Calu3 (cell line): ENCODE results near the gene INTS6L. TPM values are rescaled to one million over a fixed set of nuclear protein-coding genes. Genes with fewer than 3 reads are reported as not detected.

Experiments
- BruUV-seq: library from RNA; stranded (reverse); fragments of 400-500 nt; replicated peaks from 2 replicates; lab custom pipeline; 2021; lab: Mats Ljungman, UMichigan
- CTCF ChIA-PET: fragments of 300-600 bp; sonication (Branson Sonifier 250); formaldehyde crosslinking; loops from one replicate; lab custom pipeline; 2022; ENCODE audit warnings: antibody characterized with exemption; lab: Charles Lee
- DNase-seq: peaks from one replicate; pipeline ENCODE4 v3.0.0; 2022
- H3K27ac Mint-ChIP-seq: one replicate; pipeline ENCODE4 v1.8.0; 2022; ENCODE audit warnings: mixed read lengths; ENCODE audit not compliant: unreplicated experiment
- H3K27me3 Mint-ChIP-seq: one replicate; pipeline ENCODE4 v1.8.0; 2022; ENCODE audit warnings: mixed read lengths; ENCODE audit not compliant: unreplicated experiment
- H3K36me3 Mint-ChIP-seq: one replicate; pipeline ENCODE4 v1.8.0; 2022; ENCODE audit warnings: mild to moderate bottlenecking, moderate library complexity, mixed read lengths; ENCODE audit not compliant: insufficient read depth, unreplicated experiment
- H3K4me1 Mint-ChIP-seq: one replicate; pipeline ENCODE4 v1.8.0; 2022; ENCODE audit warnings: mild to moderate bottlenecking, low read depth, mixed read lengths; ENCODE audit not compliant: unreplicated experiment
- H3K4me3 Mint-ChIP-seq: one replicate; pipeline ENCODE4 v1.8.0; 2022; ENCODE audit warnings: mild to moderate bottlenecking, low read depth, moderate library complexity, mixed read lengths; ENCODE audit not compliant: unreplicated experiment
- H3K9me3 Mint-ChIP-seq: one replicate; pipeline ENCODE4 v1.8.0; 2022; ENCODE audit warnings: low read depth, mixed read lengths; ENCODE audit not compliant: unreplicated experiment
- intact Hi-C: fragments of 100-400 bp; cut with micrococcal nuclease; formaldehyde crosslinking; loops from one replicate; pipeline ENCODE4 v1.10.0; 2022; ENCODE audit not compliant: unreplicated experiment
- total RNA-seq: library from RNA; stranded (reverse); gene quantifications from 2 replicates; pipeline ENCODE4 v1.2.3, GENCODE V29; 2022
- TF ChIP-seq, protein P1 (sequence below): fragments of 200-600 bp; IDR thresholded peaks from one replicate; pipeline ENCODE4 v1.8.0; 2022; ENCODE audit warnings: antibody characterized with exemption; ENCODE audit not compliant: unreplicated experiment

The INTS6L gene
- total RNA-seq, 1 experiment from 2014 or later, result 7.2 TPM

DNA sequence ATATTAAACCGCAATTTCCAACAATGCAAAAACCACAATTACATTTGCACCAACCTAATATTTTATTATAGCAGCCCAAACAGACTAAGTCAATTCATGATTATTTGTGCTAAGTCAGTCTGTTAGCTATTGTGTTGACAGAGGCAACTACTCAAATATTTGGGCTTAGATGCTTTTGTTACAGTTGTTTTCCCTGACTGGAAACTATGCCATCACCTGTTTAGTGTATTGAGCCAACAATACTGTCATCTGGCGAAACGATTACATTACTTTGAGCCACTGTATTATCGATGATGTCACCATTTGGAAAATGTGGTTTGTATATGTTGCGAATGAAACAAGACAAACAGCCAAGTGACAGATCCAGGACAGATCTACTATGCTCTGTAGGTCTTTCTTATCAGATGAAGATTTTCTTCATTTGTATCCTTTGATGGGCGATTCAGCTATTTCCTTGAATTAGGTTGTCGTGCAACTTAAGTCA lies 38.7 kb upstream of the INTS6L start:
- Mint-ChIP-seq H3K27me3 (peaks cover 13% of the 10 kb centered on the region), H3K27ac (no peak overlapping the region), H3K36me3 (no peaks in the 10 kb centered on the region), H3K4me1 (no peaks in the 10 kb centered on the region), H3K4me3 (no peak overlapping the region), H3K9me3 (no peaks in the 10 kb centered on the region)
- intact Hi-C loops, result loop anchor here (5.0 to 10.0 kb wide), 2 partner anchors 116 to 453 kb away; no protein-coding TSS in a partner anchor
- CTCF ChIA-PET, result no interaction called here
- no TSS peak for BruUV-seq
- DNase-seq, result no peak
- TF ChIP-seq, protein P1, sequence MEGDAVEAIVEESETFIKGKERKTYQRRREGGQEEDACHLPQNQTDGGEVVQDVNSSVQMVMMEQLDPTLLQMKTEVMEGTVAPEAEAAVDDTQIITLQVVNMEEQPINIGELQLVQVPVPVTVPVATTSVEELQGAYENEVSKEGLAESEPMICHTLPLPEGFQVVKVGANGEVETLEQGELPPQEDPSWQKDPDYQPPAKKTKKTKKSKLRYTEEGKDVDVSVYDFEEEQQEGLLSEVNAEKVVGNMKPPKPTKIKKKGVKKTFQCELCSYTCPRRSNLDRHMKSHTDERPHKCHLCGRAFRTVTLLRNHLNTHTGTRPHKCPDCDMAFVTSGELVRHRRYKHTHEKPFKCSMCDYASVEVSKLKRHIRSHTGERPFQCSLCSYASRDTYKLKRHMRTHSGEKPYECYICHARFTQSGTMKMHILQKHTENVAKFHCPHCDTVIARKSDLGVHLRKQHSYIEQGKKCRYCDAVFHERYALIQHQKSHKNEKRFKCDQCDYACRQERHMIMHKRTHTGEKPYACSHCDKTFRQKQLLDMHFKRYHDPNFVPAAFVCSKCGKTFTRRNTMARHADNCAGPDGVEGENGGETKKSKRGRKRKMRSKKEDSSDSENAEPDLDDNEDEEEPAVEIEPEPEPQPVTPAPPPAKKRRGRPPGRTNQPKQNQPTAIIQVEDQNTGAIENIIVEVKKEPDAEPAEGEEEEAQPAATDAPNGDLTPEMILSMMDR, result no peak

GRCh38 chrX:135484641-135485289 lies 35.7 kb upstream of the INTS6L start:
- Mint-ChIP-seq H3K4me3 (no peak overlapping the region), H3K9me3 (no peaks in the 10 kb centered on the region), H3K27me3 (peaks cover 12% of the 10 kb centered on the region), H3K4me1 (no peaks in the 10 kb centered on the region), H3K36me3 (no peaks in the 10 kb centered on the region), H3K27ac (no peak overlapping the region)
- TF ChIP-seq, protein P1, result no peak
- intact Hi-C loops, result loop anchor here (1.0 to 10.0 kb wide), 3 partner anchors 88 to 450 kb away; no protein-coding TSS in a partner anchor
- BruUV-seq, result no TSS peak
- CTCF ChIA-PET, result no interaction called here
- peak; percentile 22 for DNase-seq

DNA sequence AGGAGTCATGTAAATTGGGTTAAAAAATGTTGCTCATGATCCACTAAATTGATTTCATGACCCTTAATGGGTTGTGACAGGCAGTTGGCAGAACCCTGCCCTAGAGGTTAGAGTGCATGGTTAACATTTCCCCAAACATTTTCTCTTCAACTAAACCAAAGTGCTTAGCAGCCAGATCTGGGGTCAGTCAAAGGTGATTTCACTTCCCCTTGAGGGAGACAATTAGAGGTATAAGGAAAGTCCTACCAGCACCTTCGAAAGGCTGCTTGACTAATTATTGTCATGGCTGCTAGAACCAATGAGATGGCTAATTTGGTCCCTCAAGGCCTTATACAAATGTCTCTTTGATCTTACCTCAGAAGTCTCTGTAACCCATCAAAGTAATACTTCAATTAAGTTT lies 30.9 kb upstream of the INTS6L start:
- BruUV-seq, result no TSS peak
- H3K27ac Mint-ChIP-seq, result no peak overlapping the region
- no peak for DNase-seq
- no peaks in the 10 kb centered on the region for H3K4me1 Mint-ChIP-seq
- intact Hi-C loops, result loop anchor here (10.0 kb wide), 1 partner anchor 445 kb away; no protein-coding TSS in a partner anchor
- CTCF ChIA-PET, result no interaction called here
- TF ChIP-seq, protein P1, result no peak
- no peaks in the 10 kb centered on the region for H3K36me3 Mint-ChIP-seq
- no peaks in the 10 kb centered on the region for H3K9me3 Mint-ChIP-seq
- no peaks in the 10 kb centered on the region for H3K27me3 Mint-ChIP-seq
- H3K4me3 Mint-ChIP-seq, result no peak overlapping the region

GRCh38 chrX:135490979-135491514 lies 29.4 kb upstream of the INTS6L start:
- Mint-ChIP-seq H3K27ac (no peak overlapping the region), H3K4me1 (no peaks in the 10 kb centered on the region), H3K4me3 (no peak overlapping the region), H3K27me3 (no peaks in the 10 kb centered on the region), H3K36me3 (no peaks in the 10 kb centered on the region), H3K9me3 (no peaks in the 10 kb centered on the region)
- no TSS peak for BruUV-seq
- CTCF ChIA-PET, result no interaction called here
- DNase-seq, result no peak
- TF ChIP-seq, protein P1, result no peak
- intact Hi-C loops, result no loop called here
